ENCODE measurements around the gene SETMAR. TPM values are rescaled to one million over a fixed set of nuclear protein-coding genes. Genes with fewer than 3 reads are reported as not detected.

SETMAR gene
- total RNA-seq, 1 experiment from 2014 or later = 9.4 TPM

DNA sequence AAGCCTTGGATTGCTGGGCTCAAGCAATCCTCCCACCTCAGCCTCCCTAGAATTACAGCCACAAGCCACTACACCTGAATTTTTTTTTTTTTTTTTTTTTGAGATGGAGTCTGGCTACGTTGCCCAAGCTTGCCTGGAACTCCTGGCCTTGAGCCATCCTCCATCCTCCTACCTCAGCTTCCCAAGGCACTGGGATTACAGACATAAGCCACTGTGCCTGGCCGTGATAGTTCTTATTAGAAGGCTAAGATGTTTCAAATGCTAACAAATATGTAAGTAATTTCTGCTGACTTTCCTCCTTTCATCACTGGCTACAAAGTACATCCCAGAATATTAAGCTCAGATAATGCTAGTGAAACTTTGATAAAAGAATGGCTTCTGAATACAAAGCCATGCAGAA, 5.7 kb upstream of the SETMAR start:
- no peaks in the 10 kb centered on the region for H3K36me3 ChIP-seq (ENCODE audit: control insufficient read depth in 1 of 2, insufficient read depth in 2 of 2, low read length in 2 of 2)
- no peaks in the 10 kb centered on the region for H3K79me2 ChIP-seq (ENCODE audit: insufficient read depth, low read length)
- no peak for DNase-seq (ENCODE audit: low read depth, low spot score)
- no TSS peak for BruUV-seq (replicated peaks)
- ChIA-PET POLR2A (no interaction called here), CTCF (interaction anchor here (1.5 kb wide), 1 partner anchor 25 kb away, joined by 3 read pairs; no protein-coding TSS in a partner anchor), RAD21 (ENCODE audit: low non-redundant PET in 1 of 2, low total read pairs in 2 of 2, uncharacterized antibody in 2 of 2, unreplicated experiment in 2 of 2) (no interaction called here)
- H3K4me3 ChIP-seq (replicated peaks in 1 of 2; ENCODE audit: low read depth in 1 of 2, low read length in 2 of 2) = no peak overlapping the region
- no peaks in the 10 kb centered on the region for H3K4me1 ChIP-seq (ENCODE audit: control insufficient read depth in 1 of 2, insufficient read depth in 2 of 2, low read length in 2 of 2)
- ATAC-seq = no peak
- peaks cover 10% of the 10 kb centered on the region; the same call in 1 of the 2 replicates for H3K27me3 ChIP-seq (ENCODE audit: insufficient read depth, low read length)
- H4K20me1 ChIP-seq (ENCODE audit: insufficient read depth) = no peaks in the 10 kb centered on the region
- no peak for TF ChIP-seq EZH2 (IDR thresholded peaks at IDR 0.05)
- no peak for TF ChIP-seq RAD21 (IDR thresholded peaks at IDR 0.05; ENCODE audit: low read depth)
- TF ChIP-seq SP1 (IDR thresholded peaks at IDR 0.05; ENCODE audit: low read depth) = no peak
- no peak for TF ChIP-seq POLR2AphosphoS5 (IDR thresholded peaks at IDR 0.05; ENCODE audit: low read depth, low read length)
- TF ChIP-seq, protein P1, sequence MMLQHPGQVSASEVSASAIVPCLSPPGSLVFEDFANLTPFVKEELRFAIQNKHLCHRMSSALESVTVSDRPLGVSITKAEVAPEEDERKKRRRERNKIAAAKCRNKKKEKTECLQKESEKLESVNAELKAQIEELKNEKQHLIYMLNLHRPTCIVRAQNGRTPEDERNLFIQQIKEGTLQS (IDR thresholded peaks at IDR 0.05) = no peak
- no peak for TF ChIP-seq SIN3A (IDR thresholded peaks at IDR 0.05; ENCODE audit: low read depth)
- no peak for TF ChIP-seq EGR1 (IDR thresholded peaks at IDR 0.05; ENCODE audit: low read depth)
- TF ChIP-seq FOSL1 (IDR thresholded peaks at IDR 0.05; ENCODE audit: low read depth) = no peak
- no peak for TF ChIP-seq JUND (IDR thresholded peaks at IDR 0.05)
- TF ChIP-seq, protein P2, sequence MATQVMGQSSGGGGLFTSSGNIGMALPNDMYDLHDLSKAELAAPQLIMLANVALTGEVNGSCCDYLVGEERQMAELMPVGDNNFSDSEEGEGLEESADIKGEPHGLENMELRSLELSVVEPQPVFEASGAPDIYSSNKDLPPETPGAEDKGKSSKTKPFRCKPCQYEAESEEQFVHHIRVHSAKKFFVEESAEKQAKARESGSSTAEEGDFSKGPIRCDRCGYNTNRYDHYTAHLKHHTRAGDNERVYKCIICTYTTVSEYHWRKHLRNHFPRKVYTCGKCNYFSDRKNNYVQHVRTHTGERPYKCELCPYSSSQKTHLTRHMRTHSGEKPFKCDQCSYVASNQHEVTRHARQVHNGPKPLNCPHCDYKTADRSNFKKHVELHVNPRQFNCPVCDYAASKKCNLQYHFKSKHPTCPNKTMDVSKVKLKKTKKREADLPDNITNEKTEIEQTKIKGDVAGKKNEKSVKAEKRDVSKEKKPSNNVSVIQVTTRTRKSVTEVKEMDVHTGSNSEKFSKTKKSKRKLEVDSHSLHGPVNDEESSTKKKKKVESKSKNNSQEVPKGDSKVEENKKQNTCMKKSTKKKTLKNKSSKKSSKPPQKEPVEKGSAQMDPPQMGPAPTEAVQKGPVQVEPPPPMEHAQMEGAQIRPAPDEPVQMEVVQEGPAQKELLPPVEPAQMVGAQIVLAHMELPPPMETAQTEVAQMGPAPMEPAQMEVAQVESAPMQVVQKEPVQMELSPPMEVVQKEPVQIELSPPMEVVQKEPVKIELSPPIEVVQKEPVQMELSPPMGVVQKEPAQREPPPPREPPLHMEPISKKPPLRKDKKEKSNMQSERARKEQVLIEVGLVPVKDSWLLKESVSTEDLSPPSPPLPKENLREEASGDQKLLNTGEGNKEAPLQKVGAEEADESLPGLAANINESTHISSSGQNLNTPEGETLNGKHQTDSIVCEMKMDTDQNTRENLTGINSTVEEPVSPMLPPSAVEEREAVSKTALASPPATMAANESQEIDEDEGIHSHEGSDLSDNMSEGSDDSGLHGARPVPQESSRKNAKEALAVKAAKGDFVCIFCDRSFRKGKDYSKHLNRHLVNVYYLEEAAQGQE (IDR thresholded peaks at IDR 0.05; ENCODE audit: low read depth) = no peak
- TF ChIP-seq ZNF274 (IDR thresholded peaks at IDR 0.05; ENCODE audit: low read depth, low read length) = no peak
- no peak for TF ChIP-seq CEBPB (IDR thresholded peaks at IDR 0.05; ENCODE audit: low read depth)
- no peak for TF ChIP-seq EZH2phosphoT487 (IDR thresholded peaks at IDR 0.05; ENCODE audit: borderline replicate concordance)
- no peak for TF ChIP-seq YY1 (IDR thresholded peaks at IDR 0.05; ENCODE audit: extremely low read depth, insufficient replicate concordance, low read depth, low read length)
- TF ChIP-seq ELF1 (IDR thresholded peaks at IDR 0.05; ENCODE audit: borderline replicate concordance, low read depth) = no peak
- intact Hi-C loops (cut with micrococcal nuclease) = no loop called here
- no peak overlapping the region for H3K4me2 ChIP-seq (ENCODE audit: low read length)
- H3K9me2 ChIP-seq (ENCODE audit: insufficient read depth) = no peaks in the 10 kb centered on the region
- H3K9me3 ChIP-seq (ENCODE audit: control insufficient read depth in 1 of 2, insufficient read depth in 1 of 2, low read depth in 1 of 2, low read length in 2 of 2) = no peaks in the 10 kb centered on the region
- no peak overlapping the region for H2AFZ ChIP-seq (ENCODE audit: low read depth, low read length, poor library complexity, severe bottlenecking)
- no peak overlapping the region for H3K9ac ChIP-seq (ENCODE audit: low read length)
- no peak overlapping the region for H3K27ac ChIP-seq (ENCODE audit: low read depth, low read length)
